Posterior vena cava (tissue), 2 donors: ENCODE measurements around the gene CFAP97. TPM values are rescaled to one million over a fixed set of nuclear protein-coding genes. Genes with fewer than 3 reads are reported as not detected.
"Not testable (repeated sequence)": the region's sequence is repeated elsewhere in the genome, so short reads cannot be mapped to it uniquely, and the experiment has no call there.

Experiments
- DNase-seq: peaks from one replicate; pipeline ENCODE4 v3.0.0-alpha.2; 2020; ENCODE audit warnings: low spot score
- intact Hi-C, 2 donors: fragments of 100-400 bp; cut with DNase I; formaldehyde crosslinking; loops; one replicate each; pipeline versions ENCODE4 v1.14.1 to v1.14.2; 2022 to 2023
- total RNA-seq, 2 donors: library from RNA; stranded (reverse); fragmentation: NEBNext Ultra II Directional; extraction: Animal tissue kit (Norgen Biotek cat#: 25700); gene quantifications; one replicate each; pipeline ENCODE4 v1.2.1, GENCODE V29; 2021
- donor health status: DM: yes; HTN: yes; CAD: no.
- donor health status: DM: yes; HTN: yes; CAD: no.

Gene CFAP97
- total RNA-seq, 2 donors from 2014 or later = 42.6 to 52.9 TPM

- intact Hi-C loops = no loop called here
- no peak for DNase-seq
Measured at GRCh38 chr4:185122681-185123345, 81.0 kb downstream of the CFAP97 start.

DNA sequence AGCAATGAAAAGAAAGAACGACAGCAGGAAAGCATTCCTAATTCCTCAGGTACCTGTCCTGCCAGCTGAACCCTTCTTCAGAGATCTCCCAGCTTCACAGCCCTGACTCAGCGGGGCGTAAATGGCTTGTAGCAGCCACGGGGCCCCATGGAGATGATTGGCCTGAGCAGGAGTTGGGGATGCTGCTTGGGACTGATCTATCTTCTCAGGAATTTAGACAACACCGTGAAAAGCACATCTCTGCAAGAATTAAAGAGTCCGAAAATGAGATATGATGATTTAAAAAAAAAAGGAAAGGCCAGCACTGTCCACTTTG lies 83.2 kb downstream of the CFAP97 start:
- intact Hi-C loops = no loop called here
- no peak for DNase-seq

DNA sequence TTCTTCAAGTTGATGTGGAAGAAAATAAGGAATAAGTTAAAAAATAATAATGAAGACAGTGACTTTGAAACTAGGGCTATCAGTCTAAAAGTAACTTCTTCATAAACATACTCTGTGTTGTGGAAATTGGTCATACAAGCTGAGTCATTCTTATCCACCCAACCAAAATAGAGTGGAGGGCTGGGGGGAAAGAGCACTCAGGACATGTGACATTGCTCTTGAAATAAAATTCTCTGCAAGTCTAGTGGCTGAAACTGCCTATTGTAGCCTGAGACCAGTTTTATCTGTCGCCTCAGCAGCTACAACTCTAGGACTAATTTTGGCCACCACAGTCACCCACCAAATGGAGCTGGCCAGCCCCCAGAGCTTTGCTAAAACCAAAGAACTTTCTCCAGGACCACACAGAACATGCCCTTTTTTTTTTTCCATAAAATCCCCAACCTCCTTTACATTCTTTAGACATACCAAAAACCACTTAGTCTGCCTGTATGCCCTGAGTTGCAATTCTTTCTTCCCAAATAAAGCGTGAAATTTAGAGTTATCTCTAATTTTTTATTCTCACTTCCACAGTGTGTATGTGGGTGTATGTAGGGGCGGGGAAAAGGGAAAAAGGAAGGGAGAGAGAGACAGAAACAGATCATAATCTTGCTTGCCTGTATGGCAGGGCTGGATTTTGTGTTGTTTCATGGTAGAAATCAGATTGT lies 83.7 kb downstream of the CFAP97 start:
- intact Hi-C loops = no loop called here
- DNase-seq = no peak

GRCh38 chr4:185119467-185119866 lies 84.3 kb downstream of the CFAP97 start:
- intact Hi-C loops = not testable (repeated sequence)

GRCh38 chr4:185118876-185119275 lies 84.9 kb downstream of the CFAP97 start:
- DNase-seq = no peak
- intact Hi-C loops = no loop called here

More at GRCh38 chr4:185119467-185119866, 84.3 kb downstream of the CFAP97 start:
- DNase-seq = not testable (repeated sequence)

- intact Hi-C loops = no loop called here
- DNase-seq = no peak
Measured at GRCh38 chr4:185117300-185117934, 86.4 kb downstream of the CFAP97 start.

- DNase-seq = no peak
- intact Hi-C loops = no loop called here
Measured at GRCh38 chr4:185115827-185116232, 88.0 kb downstream of the CFAP97 start.

DNA sequence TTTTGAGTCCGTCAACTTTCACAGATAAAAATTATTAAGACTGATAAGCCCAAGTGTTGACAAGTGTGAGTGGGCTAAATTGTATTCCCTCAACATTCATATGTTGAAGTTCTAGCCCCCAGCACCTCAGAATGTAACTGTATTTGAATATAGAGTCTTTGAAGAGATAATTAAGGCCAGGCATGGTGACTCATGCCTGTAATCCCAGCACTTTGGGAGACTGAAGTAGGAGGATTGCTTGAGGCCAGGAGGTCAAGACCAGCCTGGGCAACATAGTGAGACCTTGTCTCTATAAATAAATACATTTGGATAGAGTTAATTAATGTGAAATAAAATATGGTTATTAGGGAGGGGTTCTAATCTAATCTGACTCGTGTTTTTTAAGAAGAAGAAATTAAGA lies 90.5 kb downstream of the CFAP97 start:
- intact Hi-C loops = no loop called here
- no peak for DNase-seq

DNA sequence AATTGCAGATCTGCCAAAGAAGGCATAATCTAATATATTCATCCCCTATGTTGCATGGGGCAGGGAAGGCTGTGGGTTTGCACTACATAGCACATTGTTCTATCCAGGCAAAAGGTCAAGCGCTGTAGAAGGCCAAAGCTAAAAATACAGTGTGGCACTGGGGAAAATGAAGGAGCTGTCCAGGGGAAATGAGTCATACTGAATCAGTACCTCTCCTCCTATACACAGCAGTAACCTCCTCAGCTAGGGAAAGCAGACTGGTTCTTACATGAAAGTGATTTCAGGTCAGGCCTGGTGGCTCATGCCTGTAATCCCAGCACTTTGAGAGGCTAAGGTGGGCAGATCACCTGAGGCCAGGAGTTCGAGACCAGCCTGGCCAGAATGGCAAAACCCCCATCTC lies 91.7 kb downstream of the CFAP97 start:
- intact Hi-C loops = no loop called here
- no peak for DNase-seq

- intact Hi-C loops = no loop called here
- no peak for DNase-seq
Measured at GRCh38 chr4:185110375-185110823, 93.4 kb downstream of the CFAP97 start.

GRCh38 chr4:185109736-185110135 lies 94.1 kb downstream of the CFAP97 start:
- no peak for DNase-seq
- intact Hi-C loops = no loop called here

Other genes with a start within 250 kb of the CFAP97 start
- gene HELT, start 185.5 kb downstream of the CFAP97 start, total RNA-seq = not detected
- 10 to 100 TPM; 61.2 to 70.4 TPM for gene SLC25A4, start 60.7 kb downstream of the CFAP97 start, total RNA-seq
- gene SNX25, start 5.6 kb upstream of the CFAP97 start, total RNA-seq = 10 to 100 TPM; 19.9 to 20.3 TPM
- 1 to 10 TPM in 1 of 2 donors, under 1 TPM in 1; 0.86 to 1.2 TPM for gene LRP2BP, start 191.9 kb upstream of the CFAP97 start, total RNA-seq
- gene ANKRD37, start 192.8 kb upstream of the CFAP97 start, total RNA-seq = 1 to 10 TPM; 9.7 to 9.8 TPM
- 10 to 100 TPM; 40.3 to 51.8 TPM for gene UFSP2, start 222.0 kb upstream of the CFAP97 start, total RNA-seq